PC-3 (cell line): ENCODE results near the gene TEX29.

Experiments used
- CTCF ChIP-seq: fragments of 300-600 bp; sonication (generic); conservative IDR thresholded peaks from 2 replicates; pipeline ENCODE4 v1.5.1; 2017; ENCODE audit warnings: antibody characterized with exemption, low read depth, mild to moderate bottlenecking, low read length
- EZH2phosphoT487 ChIP-seq: fragments of 300-600 bp; sonication (generic); IDR thresholded peaks from 2 replicates; pipeline ENCODE4 v1.6.1; 2018; ENCODE audit warnings: mild to moderate bottlenecking, antibody characterized with exemption, low read length, borderline replicate concordance

- TF ChIP-seq CTCF: no peak
- no peak for TF ChIP-seq EZH2phosphoT487
Observed at GRCh38 chr13:111292710-111293485, 27.5 kb upstream of the TEX29 start.
